Endothelial cell of umbilical vein (primary cell): Measurements from ENCODE around the gene TNPO1. TPM values are rescaled to one million over a fixed set of nuclear protein-coding genes. Genes with fewer than 3 reads are reported as not detected.

ENCODE experiments used
- BruUV-seq: library from RNA; stranded (reverse); fragments of 400-500 nt; replicated peaks from 2 replicates; lab custom pipeline; 2021; lab: Mats Ljungman, UMichigan
- CTCF ChIA-PET: fragments of 300-600, 350-600 bp; sonication (Branson Sonifier 250); formaldehyde crosslinking; loops from one replicate; lab custom pipeline; 2021; ENCODE audit warnings: antibody characterized with exemption, inconsistent platforms; lab: Charles Lee
- POLR2A ChIA-PET: fragments of 300-600, 350-600 bp; sonication (Branson Sonifier 250); formaldehyde crosslinking; loops from one replicate; lab custom pipeline; 2021; ENCODE audit warnings: antibody characterized with exemption, inconsistent platforms; lab: Charles Lee
- DNase-seq: peaks from one replicate; pipeline ENCODE4 v3.0.0-alpha.2; 2011; ENCODE audit warnings: low read depth, low spot score
- FAIRE-seq: peaks from 2 replicates; lab custom pipeline; 2011; peaks lifted over from hg19 to GRCh38; lab: Jason Lieb, UNC
- H2AFZ ChIP-seq: 2 replicates; pipeline ENCODE4 v1.6.0; 2012; ENCODE audit warnings: low read depth, low read length, control low read depth, inconsistent platforms
- H3K27ac ChIP-seq: 2 replicates; pipeline ENCODE4 v1.5.1; 2011; ENCODE audit warnings: low read depth, mild to moderate bottlenecking, control low read depth, low read length, moderate library complexity; ENCODE audit not compliant: insufficient read depth
- H3K27me3 ChIP-seq, 2 experiments: 2 replicates each; pipeline versions ENCODE4 v1.6.0 to v1.6.1; 2011; ENCODE audit warnings: low read length in 2 of 2, mixed read lengths in 1 of 2; ENCODE audit not compliant: control insufficient read depth in 2 of 2, insufficient read depth in 2 of 2
- H3K36me3 ChIP-seq, 2 experiments: 2 replicates in 1 of 2; 3 replicates in 1 of 2; pipeline ENCODE4 v1.5.1; 2011; ENCODE audit warnings: low read length in 2 of 2, mild to moderate bottlenecking in 1 of 2, moderate library complexity in 1 of 2; ENCODE audit not compliant: control insufficient read depth in 2 of 2, insufficient read depth in 2 of 2; ENCODE audit errors: extremely low read depth in 1 of 2
- H3K4me1 ChIP-seq: 3 replicates; pipeline ENCODE4 v1.5.1; 2011; ENCODE audit warnings: mild to moderate bottlenecking, low read length; ENCODE audit not compliant: control insufficient read depth, insufficient read depth; ENCODE audit errors: extremely low read depth
- H3K4me2 ChIP-seq: 2 replicates; pipeline ENCODE4 v1.6.1; 2011; ENCODE audit warnings: low read length, control low read depth, mixed read lengths; ENCODE audit not compliant: insufficient read depth
- H3K4me3 ChIP-seq, 3 experiments: fragments of 200-600 bp in 1 of 3; sonication (generic), shearing (Covaris generic) in 1 of 3; replicated peaks in 1 of 3; 2 replicates each; pipeline ENCODE4 v1.5.1; 2011 to 2016; ENCODE audit warnings: control low read depth in 3 of 3, low read length in 3 of 3, mild to moderate bottlenecking in 2 of 3, inconsistent platforms in 1 of 3, low read depth in 1 of 3, moderate library complexity in 1 of 3; ENCODE audit not compliant: insufficient read depth in 1 of 3
- H3K79me2 ChIP-seq: 2 replicates; pipeline ENCODE4 v1.6.0; 2012; ENCODE audit warnings: low read length, inconsistent platforms; ENCODE audit not compliant: control insufficient read depth, insufficient read depth
- H3K9ac ChIP-seq: replicated peaks from 2 replicates; pipeline ENCODE3; 2011; ENCODE audit warnings: low read length, control low read depth; ENCODE audit not compliant: insufficient read depth; ENCODE audit errors: extremely low read depth
- H3K9me1 ChIP-seq: replicated peaks from 3 replicates; pipeline ENCODE4 v1.6.0; 2011; ENCODE audit warnings: mild to moderate bottlenecking, low read length; ENCODE audit not compliant: control insufficient read depth, insufficient read depth; ENCODE audit errors: extremely low read depth
- H3K9me3 ChIP-seq: replicated peaks from 2 replicates; pipeline ENCODE4 v1.5.1; 2012; ENCODE audit warnings: low read length, inconsistent platforms; ENCODE audit not compliant: control insufficient read depth, insufficient read depth
- H4K20me1 ChIP-seq: replicated peaks from 2 replicates; pipeline ENCODE3; 2011; ENCODE audit warnings: mild to moderate bottlenecking, low read length; ENCODE audit not compliant: control insufficient read depth, insufficient read depth; ENCODE audit errors: extremely low read depth
- EZH2 ChIP-seq: IDR thresholded peaks from 2 replicates; pipeline ENCODE4 v1.6.1; 2012; ENCODE audit warnings: borderline replicate concordance, low read depth, mild to moderate bottlenecking, moderate library complexity, low read length, inconsistent platforms; ENCODE audit not compliant: severe bottlenecking
- FOS ChIP-seq: IDR thresholded peaks from 2 replicates; pipeline ENCODE4 v1.6.1; 2011; ENCODE audit warnings: mild to moderate bottlenecking, low read length, moderate library complexity, borderline replicate concordance; ENCODE audit not compliant: insufficient read depth
- POLR2A ChIP-seq: IDR thresholded peaks from 2 replicates; pipeline ENCODE4 v1.6.1; 2012; ENCODE audit warnings: low read depth, mild to moderate bottlenecking, control low read depth, low read length
- POLR2AphosphoS5 ChIP-seq: IDR thresholded peaks from 2 replicates; pipeline ENCODE4 v1.6.1; 2012; ENCODE audit warnings: low read depth, mild to moderate bottlenecking, control low read depth, low read length, moderate library complexity; ENCODE audit not compliant: insufficient read depth
- dilution Hi-C: fragments of 300-500 bp; cut with MboI; formaldehyde crosslinking; loops from one replicate; pipeline ENCODE4 v1.15.0; 2019; ENCODE audit warnings: low sequenced_read_pairs; ENCODE audit not compliant: extremely low pct_ligation_motif_present
- intact Hi-C: fragments of 100-400 bp; cut with micrococcal nuclease; formaldehyde crosslinking; loops from one replicate; pipeline ENCODE4 v1.10.0; 2022
- polyA plus RNA-seq, 4 experiments: library from polyadenylated mRNA; depleted of rRNA in 3 of 4; stranded (reverse) in 3 of 4; unstranded in 1 of 4; fragments of >200 nt; gene quantifications; 2 replicates each; pipeline versions ENCODE4 v1.2.1 to v1.2.3, GENCODE V29; 2011 to 2012; ENCODE audit warnings: missing spikeins in 1 of 4
- total RNA-seq: library from RNA; stranded (reverse); gene quantifications from 2 replicates; pipeline ENCODE4 v1.2.3, GENCODE V29; 2021
- TF ChIP-seq, protein P1 (sequence below), 2 donors: IDR thresholded peaks; 1 replicate in 1 of 2; 2 replicates in 1 of 2; pipeline ENCODE4 v1.5.1; 2011; ENCODE audit warnings: low read length in 2 of 2, mild to moderate bottlenecking in 2 of 2, moderate library complexity in 2 of 2, control low read depth in 1 of 2, inconsistent platforms in 1 of 2, low read depth in 1 of 2; ENCODE audit not compliant: insufficient read depth in 1 of 2; ENCODE audit errors: extremely low read depth in 1 of 2

Gene TNPO1
- total and polyA plus RNA-seq, 2 donors (not counting 3 experiments of a cell fraction or from before 2014, with no cell fraction given): 65.6 to 298 TPM

DNA sequence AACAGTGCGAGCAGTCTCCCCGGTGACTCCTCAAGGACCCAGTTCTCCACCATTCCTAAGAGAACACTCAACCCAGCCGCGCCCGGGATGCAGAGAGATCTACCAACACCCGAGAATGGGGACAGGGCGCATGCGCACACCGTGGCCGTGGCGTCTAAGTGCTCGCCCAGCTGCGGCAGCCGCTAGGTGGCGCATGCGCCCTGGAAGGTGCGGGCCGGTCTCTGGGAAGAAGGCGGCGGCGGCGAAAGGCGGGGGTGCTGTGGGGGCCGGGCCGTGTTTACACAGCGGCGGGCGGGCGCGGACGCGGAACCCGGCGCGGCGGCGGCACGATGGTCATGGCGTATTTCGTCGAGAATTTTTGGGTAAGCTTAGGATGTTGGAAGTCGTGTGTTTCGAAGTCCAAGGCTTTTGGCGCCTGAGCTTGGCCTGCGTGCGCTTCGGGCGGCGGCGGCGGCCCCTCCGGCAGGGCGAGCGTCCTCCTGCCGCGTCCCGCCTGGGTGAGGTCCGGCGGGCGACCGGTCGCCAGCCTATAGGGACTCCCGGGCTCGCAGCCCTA is 139.4 kb downstream of the TNPO1 start, which contains the start of gene FCHO2:
TSS of gene FCHO2 (plus strand) at position 274 of the 556 bp plus-strand sequence. CDS start at position 330, 56 bp downstream.
- ChIA-PET POLR2A (no interaction called here), CTCF (interaction anchor here (0.7 to 2.9 kb wide), 12 partner anchors 11 to 495 kb away, joined by 3 to 11 read pairs (median 4); no protein-coding TSS in a partner anchor)
- H3K27me3 ChIP-seq: no peaks in the 10 kb centered on the region
- peak within 1 kb of the TSS; percentile 93 for H3K27ac ChIP-seq
- no peaks in the 10 kb centered on the region for H3K9me1 ChIP-seq
- peaks cover 5% of the 10 kb centered on the region for H4K20me1 ChIP-seq
- H3K79me2 ChIP-seq: peaks cover 38% of the 10 kb centered on the region
- peak within 1 kb of the TSS; percentile 81 for H2AFZ ChIP-seq
- TF ChIP-seq, protein P1, sequence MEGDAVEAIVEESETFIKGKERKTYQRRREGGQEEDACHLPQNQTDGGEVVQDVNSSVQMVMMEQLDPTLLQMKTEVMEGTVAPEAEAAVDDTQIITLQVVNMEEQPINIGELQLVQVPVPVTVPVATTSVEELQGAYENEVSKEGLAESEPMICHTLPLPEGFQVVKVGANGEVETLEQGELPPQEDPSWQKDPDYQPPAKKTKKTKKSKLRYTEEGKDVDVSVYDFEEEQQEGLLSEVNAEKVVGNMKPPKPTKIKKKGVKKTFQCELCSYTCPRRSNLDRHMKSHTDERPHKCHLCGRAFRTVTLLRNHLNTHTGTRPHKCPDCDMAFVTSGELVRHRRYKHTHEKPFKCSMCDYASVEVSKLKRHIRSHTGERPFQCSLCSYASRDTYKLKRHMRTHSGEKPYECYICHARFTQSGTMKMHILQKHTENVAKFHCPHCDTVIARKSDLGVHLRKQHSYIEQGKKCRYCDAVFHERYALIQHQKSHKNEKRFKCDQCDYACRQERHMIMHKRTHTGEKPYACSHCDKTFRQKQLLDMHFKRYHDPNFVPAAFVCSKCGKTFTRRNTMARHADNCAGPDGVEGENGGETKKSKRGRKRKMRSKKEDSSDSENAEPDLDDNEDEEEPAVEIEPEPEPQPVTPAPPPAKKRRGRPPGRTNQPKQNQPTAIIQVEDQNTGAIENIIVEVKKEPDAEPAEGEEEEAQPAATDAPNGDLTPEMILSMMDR (IDR thresholded peaks at IDR 0.05; ENCODE audit: extremely low read depth in 1 of 2, insufficient read depth in 1 of 2, low read depth in 1 of 2, low read length in 2 of 2): peak; percentile 78 to 88
- no peak for TF ChIP-seq EZH2
- TF ChIP-seq FOS: no peak
- peak; percentile 61 for TF ChIP-seq POLR2A
- peak; percentile 59 for TF ChIP-seq POLR2AphosphoS5
- intact Hi-C loops: loop anchor here (1.0 to 5.0 kb wide), 6 partner anchors 35 to 496 kb away; partner anchors contain the start of gene TMEM171
- H3K9me3 ChIP-seq: no peaks in the 10 kb centered on the region
- no TSS peak for BruUV-seq
- no peaks in the 10 kb centered on the region for H3K36me3 ChIP-seq
- H3K4me2 ChIP-seq: peak within 1 kb of the TSS; percentile 96
- H3K9ac ChIP-seq: peak within 1 kb of the TSS; percentile 81
- peak; percentile 95 for DNase-seq
- dilution Hi-C loops: no loop called here
- peaks cover 50% of the 10 kb centered on the region for H3K4me1 ChIP-seq
- peak; percentile 78 for FAIRE-seq
- peak within 1 kb of the TSS; percentile 69 to 96 (median 92) for H3K4me3 ChIP-seq
